ENCODE results near the gene STAC2.

The STAC2 gene

GRCh38 chr17:39224778-39225307 is 902 bp downstream of the STAC2 start:
- no peak overlapping the region for H3K23ac ChIP-seq (ENCODE audit: low read length)
- WGBS (ENCODE audit: extremely low coverage, insufficient coverage, low lambda C conversion rate), result no CpG with 5 or more reads among the region's 68 CpGs
- peaks cover 24% of the 10 kb centered on the region for H3K27me3 ChIP-seq (ENCODE audit: insufficient read depth, low read length, poor library complexity)
- no peak overlapping the region for H2BK15ac ChIP-seq (replicated peaks; ENCODE audit: low read depth)
- no peak overlapping the region for H2AK5ac ChIP-seq (ENCODE audit: low read length)
- peak overlapping the region; percentile 42 for H3K56ac ChIP-seq (ENCODE audit: low read length)
- H3K27ac ChIP-seq (ENCODE audit: low read depth, low read length), result no peak overlapping the region
- H3K9ac ChIP-seq (ENCODE audit: low read length), result peak overlapping the region; percentile 45
- H3K4ac ChIP-seq (ENCODE audit: low read depth, low read length), result no peak overlapping the region
- peaks cover 3% of the 10 kb centered on the region for H3K4me1 ChIP-seq (ENCODE audit: control insufficient read depth, low read depth, low read length)
- H4K5ac ChIP-seq (ENCODE audit: low read length), result no peak overlapping the region
- no peak overlapping the region for H3K18ac ChIP-seq (ENCODE audit: low read length)
- no peak overlapping the region for H2BK120ac ChIP-seq (ENCODE audit: low read depth, low read length)
- H4K8ac ChIP-seq (ENCODE audit: low read depth, low read length), result no peak overlapping the region
- H3K79me1 ChIP-seq (ENCODE audit: low read length), result no peaks in the 10 kb centered on the region
- no peak overlapping the region for H2BK5ac ChIP-seq (ENCODE audit: low read length)
- DNase-seq, result no peak
- H3K4me2 ChIP-seq (ENCODE audit: low read length), result peak overlapping the region; percentile 64
- no peak overlapping the region for H3K4me3 ChIP-seq (ENCODE audit: low read length)
- H3K79me2 ChIP-seq (ENCODE audit: control insufficient read depth, insufficient read depth, low read length), result no peaks in the 10 kb centered on the region
- no peaks in the 10 kb centered on the region for H3K36me3 ChIP-seq (ENCODE audit: control insufficient read depth, insufficient read depth, low read length)

- Histone ChIP-seq H3K4ac (ENCODE audit: low read depth, low read length) (no peak overlapping the region), H3K23ac (ENCODE audit: low read length) (no peak overlapping the region), H3K4me3 (ENCODE audit: low read length) (no peak overlapping the region), H3K4me2 (ENCODE audit: low read length) (peak overlapping the region; percentile 64), H3K27ac (ENCODE audit: low read depth, low read length) (no peak overlapping the region), H3K9ac (ENCODE audit: low read length) (peak overlapping the region; percentile 45), H3K18ac (ENCODE audit: low read length) (no peak overlapping the region), H3K27me3 (ENCODE audit: insufficient read depth, low read length, poor library complexity) (peaks cover 26% of the 10 kb centered on the region), H3K36me3 (ENCODE audit: control insufficient read depth, insufficient read depth, low read length) (no peaks in the 10 kb centered on the region), H3K79me1 (ENCODE audit: low read length) (no peaks in the 10 kb centered on the region), H2AK5ac (ENCODE audit: low read length) (no peak overlapping the region), H3K4me1 (ENCODE audit: control insufficient read depth, low read depth, low read length) (peaks cover 3% of the 10 kb centered on the region), H2BK5ac (ENCODE audit: low read length) (no peak overlapping the region), H2BK120ac (ENCODE audit: low read depth, low read length) (no peak overlapping the region), H3K56ac (ENCODE audit: low read length) (peak overlapping the region; percentile 42), H4K8ac (ENCODE audit: low read depth, low read length) (no peak overlapping the region), H4K5ac (ENCODE audit: low read length) (no peak overlapping the region), H2BK15ac (replicated peaks; ENCODE audit: low read depth) (no peak overlapping the region), H3K79me2 (ENCODE audit: control insufficient read depth, insufficient read depth, low read length) (no peaks in the 10 kb centered on the region)
- no peak for DNase-seq
- WGBS (ENCODE audit: extremely low coverage, insufficient coverage, low lambda C conversion rate), result no CpG with 5 or more reads among the region's 33 CpGs
These were observed 1.6 kb downstream of the STAC2 start for GRCh38 chr17:39223907-39224777.

- no peak overlapping the region for H3K18ac ChIP-seq (ENCODE audit: low read length)
- H4K5ac ChIP-seq (ENCODE audit: low read length), result no peak overlapping the region
- no peak overlapping the region for H4K8ac ChIP-seq (ENCODE audit: low read depth, low read length)
- H3K9ac ChIP-seq (ENCODE audit: low read length), result no peak overlapping the region
- no peak for DNase-seq
- no CpG with 5 or more reads among the region's 9 CpGs for WGBS (ENCODE audit: extremely low coverage, insufficient coverage, low lambda C conversion rate)
- no peak overlapping the region for H3K23ac ChIP-seq (ENCODE audit: low read length)
- no peaks in the 10 kb centered on the region for H3K79me1 ChIP-seq (ENCODE audit: low read length)
- H3K27ac ChIP-seq (ENCODE audit: low read depth, low read length), result no peak overlapping the region
- no peak overlapping the region for H3K4me2 ChIP-seq (ENCODE audit: low read length)
- H2BK120ac ChIP-seq (ENCODE audit: low read depth, low read length), result no peak overlapping the region
- no peak overlapping the region for H3K4ac ChIP-seq (ENCODE audit: low read depth, low read length)
- H3K27me3 ChIP-seq (ENCODE audit: insufficient read depth, low read length, poor library complexity), result peaks cover 30% of the 10 kb centered on the region
- H2AK5ac ChIP-seq (ENCODE audit: low read length), result no peak overlapping the region
- peaks cover 3% of the 10 kb centered on the region for H3K4me1 ChIP-seq (ENCODE audit: control insufficient read depth, low read depth, low read length)
- no peak overlapping the region for H2BK5ac ChIP-seq (ENCODE audit: low read length)
- no peaks in the 10 kb centered on the region for H3K79me2 ChIP-seq (ENCODE audit: control insufficient read depth, insufficient read depth, low read length)
- H3K56ac ChIP-seq (ENCODE audit: low read length), result no peak overlapping the region
- H2BK15ac ChIP-seq (replicated peaks; ENCODE audit: low read depth), result no peak overlapping the region
- H3K36me3 ChIP-seq (ENCODE audit: control insufficient read depth, insufficient read depth, low read length), result no peaks in the 10 kb centered on the region
- no peak overlapping the region for H3K4me3 ChIP-seq (ENCODE audit: low read length)
These were observed 2.6 kb downstream of the STAC2 start for GRCh38 chr17:39222866-39223834.

- Histone ChIP-seq H3K36me3 (ENCODE audit: control insufficient read depth, insufficient read depth, low read length) (no peaks in the 10 kb centered on the region), H2AK5ac (ENCODE audit: low read length) (no peak overlapping the region), H3K18ac (ENCODE audit: low read length) (no peak overlapping the region), H3K56ac (ENCODE audit: low read length) (no peak overlapping the region), H2BK15ac (replicated peaks; ENCODE audit: low read depth) (no peak overlapping the region), H3K27me3 (ENCODE audit: insufficient read depth, low read length, poor library complexity) (peaks cover 32% of the 10 kb centered on the region), H3K79me2 (ENCODE audit: control insufficient read depth, insufficient read depth, low read length) (no peaks in the 10 kb centered on the region), H3K9ac (ENCODE audit: low read length) (no peak overlapping the region), H3K27ac (ENCODE audit: low read depth, low read length) (no peak overlapping the region), H4K5ac (ENCODE audit: low read length) (no peak overlapping the region), H2BK120ac (ENCODE audit: low read depth, low read length) (no peak overlapping the region), H3K4ac (ENCODE audit: low read depth, low read length) (no peak overlapping the region), H3K4me3 (ENCODE audit: low read length) (no peak overlapping the region), H3K79me1 (ENCODE audit: low read length) (no peaks in the 10 kb centered on the region), H3K4me1 (ENCODE audit: control insufficient read depth, low read depth, low read length) (peaks cover 3% of the 10 kb centered on the region), H4K8ac (ENCODE audit: low read depth, low read length) (no peak overlapping the region), H3K4me2 (ENCODE audit: low read length) (no peak overlapping the region), H2BK5ac (ENCODE audit: low read length) (no peak overlapping the region), H3K23ac (ENCODE audit: low read length) (no peak overlapping the region)
- no CpG with 5 or more reads among the region's 7 CpGs for WGBS (ENCODE audit: extremely low coverage, insufficient coverage, low lambda C conversion rate)
- no peak for DNase-seq
These were observed 3.6 kb downstream of the STAC2 start for GRCh38 chr17:39222151-39222550.

- no peaks in the 10 kb centered on the region for H3K79me1 ChIP-seq (ENCODE audit: low read length)
- H3K27ac ChIP-seq (ENCODE audit: low read depth, low read length), result no peak overlapping the region
- H4K8ac ChIP-seq (ENCODE audit: low read depth, low read length), result no peak overlapping the region
- H3K4ac ChIP-seq (ENCODE audit: low read depth, low read length), result no peak overlapping the region
- H3K4me3 ChIP-seq (ENCODE audit: low read length), result no peak overlapping the region
- H2AK5ac ChIP-seq (ENCODE audit: low read length), result no peak overlapping the region
- no peak overlapping the region for H3K9ac ChIP-seq (ENCODE audit: low read length)
- H2BK15ac ChIP-seq (replicated peaks; ENCODE audit: low read depth), result no peak overlapping the region
- H4K5ac ChIP-seq (ENCODE audit: low read length), result no peak overlapping the region
- H3K79me2 ChIP-seq (ENCODE audit: control insufficient read depth, insufficient read depth, low read length), result no peaks in the 10 kb centered on the region
- no peak for DNase-seq
- peaks cover 32% of the 10 kb centered on the region for H3K27me3 ChIP-seq (ENCODE audit: insufficient read depth, low read length, poor library complexity)
- no CpG with 5 or more reads among the region's 6 CpGs for WGBS (ENCODE audit: extremely low coverage, insufficient coverage, low lambda C conversion rate)
- H2BK5ac ChIP-seq (ENCODE audit: low read length), result no peak overlapping the region
- no peaks in the 10 kb centered on the region for H3K36me3 ChIP-seq (ENCODE audit: control insufficient read depth, insufficient read depth, low read length)
- H3K23ac ChIP-seq (ENCODE audit: low read length), result no peak overlapping the region
- no peak overlapping the region for H3K18ac ChIP-seq (ENCODE audit: low read length)
- no peak overlapping the region for H3K4me2 ChIP-seq (ENCODE audit: low read length)
- H3K56ac ChIP-seq (ENCODE audit: low read length), result no peak overlapping the region
- no peak overlapping the region for H2BK120ac ChIP-seq (ENCODE audit: low read depth, low read length)
- peaks cover 3% of the 10 kb centered on the region for H3K4me1 ChIP-seq (ENCODE audit: control insufficient read depth, low read depth, low read length)
These were observed 4.2 kb downstream of the STAC2 start for GRCh38 chr17:39221572-39221971.
